DMS114 treated with DMSO at 0.1 percent for 48 hours (cell line): ENCODE measurements around the gene AIPL1.

ENCODE experiments used
- DNase-seq: peaks from one replicate; lab custom pipeline; 2025; ENCODE audit not compliant: unreplicated experiment; lab: John Stamatoyannopoulos, UW

The AIPL1 gene

DNA sequence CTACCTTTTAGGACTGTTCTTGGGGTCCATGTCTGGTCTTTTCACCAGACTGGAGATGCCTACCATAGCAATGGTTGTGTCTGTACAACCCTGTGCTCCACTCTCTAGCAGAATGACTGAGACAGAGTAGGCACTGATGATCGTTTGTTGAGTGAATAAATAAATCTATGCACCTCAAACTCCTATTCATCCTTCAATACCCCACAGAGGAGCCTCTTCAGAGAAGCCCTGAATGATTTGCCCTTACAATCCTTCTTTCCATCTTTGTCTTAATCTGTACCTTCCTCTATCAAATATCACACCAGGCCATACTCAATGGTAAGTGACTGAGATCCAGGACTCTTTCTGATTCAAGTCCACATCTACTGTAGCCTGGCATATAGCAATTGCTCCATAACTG is 32.6 kb upstream of the AIPL1 start:
- no peak for DNase-seq

DNA sequence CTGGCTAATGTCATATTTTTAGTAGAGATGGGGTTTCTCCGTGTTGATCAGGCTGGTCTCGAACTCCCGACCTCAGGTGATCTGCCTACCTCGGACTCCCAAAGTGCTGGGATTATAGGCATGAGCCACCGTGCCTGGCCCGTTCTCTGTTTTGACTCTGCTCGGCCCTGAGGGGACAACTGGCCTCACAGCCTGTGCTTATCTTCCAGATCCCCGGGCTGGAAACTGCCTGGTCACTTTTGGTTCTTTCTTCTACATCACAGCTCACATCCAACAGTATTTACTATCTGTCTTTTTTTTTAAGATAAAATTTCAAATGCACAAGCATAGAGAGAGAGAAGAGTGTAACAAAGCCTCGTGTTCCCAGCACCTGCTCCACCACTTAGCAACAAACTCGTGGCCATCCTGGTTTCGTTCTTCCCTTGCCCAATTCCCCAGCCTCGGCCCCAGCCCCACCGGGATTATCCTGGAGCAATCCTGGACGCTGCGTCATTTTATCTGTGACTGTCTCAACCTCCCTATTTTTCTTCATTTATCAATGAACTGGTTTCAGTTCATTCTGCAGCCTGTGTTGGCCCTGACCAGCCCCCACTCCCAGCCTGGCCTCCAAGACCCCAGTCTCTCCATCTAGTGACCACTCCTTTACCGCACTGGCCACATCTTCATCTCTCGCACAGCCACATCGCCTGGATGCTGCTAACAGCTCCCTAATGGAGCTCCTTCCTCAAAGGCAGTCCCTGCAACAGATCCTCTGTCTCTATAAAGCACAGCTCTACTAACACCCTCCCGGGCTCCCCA is 30.5 kb upstream of the AIPL1 start:
- no peak for DNase-seq

DNA sequence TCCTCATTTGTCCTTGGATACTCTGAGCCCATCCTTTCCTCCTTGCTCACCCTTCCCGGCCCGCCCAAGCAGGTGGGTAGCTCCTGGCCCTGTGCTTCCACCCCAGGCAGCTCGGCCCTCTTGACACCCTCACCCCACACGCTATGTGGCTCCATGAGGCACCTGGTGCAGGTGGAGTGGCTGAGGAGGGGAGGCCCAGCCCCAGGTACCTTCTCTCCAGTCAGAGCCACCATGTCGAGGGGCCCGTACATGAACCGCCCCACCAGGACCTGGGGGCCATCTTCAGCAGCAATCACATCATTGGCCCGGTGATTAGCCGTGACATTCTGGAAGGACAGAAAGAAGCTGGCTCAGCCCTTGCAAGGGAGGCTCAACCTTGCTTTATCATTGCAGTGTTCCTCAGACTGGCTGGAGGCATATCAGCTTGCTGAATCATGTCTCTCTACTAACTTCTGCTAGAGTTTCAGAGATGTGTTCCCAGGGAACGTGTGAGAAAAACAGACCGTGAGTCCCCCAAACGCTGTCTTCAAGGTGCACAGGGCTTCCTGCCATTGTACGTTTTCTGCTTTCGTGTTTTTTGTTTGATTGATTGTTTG is 29.6 kb upstream of the AIPL1 start:
- DNase-seq = no peak

DNA sequence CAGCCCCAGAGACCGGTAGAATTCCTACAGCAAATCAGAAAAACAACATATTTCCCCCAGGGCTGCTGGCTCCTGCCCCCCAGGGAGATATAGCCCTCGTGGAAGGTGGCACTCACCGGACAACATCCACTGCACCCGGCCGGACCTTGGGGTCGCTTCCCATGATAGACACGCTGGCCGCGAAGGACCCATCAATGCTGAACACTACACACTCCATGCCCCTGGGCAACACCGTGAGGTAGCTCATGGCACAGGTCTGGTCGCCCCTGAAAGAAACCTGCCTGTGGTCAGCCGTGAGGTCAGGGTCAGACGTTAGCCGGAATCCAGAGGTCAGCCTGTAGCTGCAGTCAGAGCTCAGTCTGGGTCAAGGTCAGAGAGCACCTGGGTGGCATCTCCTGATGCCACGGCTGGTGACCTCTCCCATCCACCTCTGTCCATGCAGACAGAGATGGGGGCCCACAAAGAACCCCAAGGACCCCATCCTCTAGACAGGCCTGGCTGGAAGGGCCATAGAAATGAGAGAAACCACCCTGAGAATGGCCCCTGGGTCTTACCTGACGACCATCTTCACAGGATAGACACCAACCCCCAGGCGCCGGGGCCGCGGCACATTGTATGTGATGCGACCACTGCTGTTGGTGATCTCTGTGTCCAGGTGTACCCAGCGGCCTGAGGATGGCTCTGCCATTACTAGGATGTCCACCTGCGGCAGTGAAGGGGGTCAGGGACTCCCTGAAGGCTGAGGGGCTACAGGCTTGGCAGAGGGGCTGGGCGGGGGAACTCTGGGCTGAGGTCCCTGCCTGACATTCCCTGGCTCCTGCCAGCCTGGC is 28.9 kb upstream of the AIPL1 start:
- no peak for DNase-seq

DNA sequence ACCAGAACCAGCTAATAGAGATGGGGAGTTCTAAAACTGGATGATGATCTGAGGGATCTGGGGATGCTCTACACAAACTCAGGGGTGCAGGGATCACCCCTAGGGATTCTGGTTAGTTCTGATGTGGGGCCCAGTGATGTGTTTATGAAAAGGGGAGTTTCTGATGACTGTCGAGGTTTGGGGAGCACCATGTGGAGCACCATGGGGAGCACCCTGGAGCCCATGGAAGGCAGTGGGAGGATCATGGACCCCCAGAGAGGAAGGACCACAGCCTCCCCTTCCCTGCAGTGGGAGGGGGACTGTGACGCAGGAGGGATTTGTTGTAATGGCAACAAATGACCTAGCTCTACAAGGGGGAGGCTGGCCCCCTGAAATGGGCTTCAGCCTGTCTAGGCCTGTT is 27.8 kb upstream of the AIPL1 start:
- no peak for DNase-seq

DNA sequence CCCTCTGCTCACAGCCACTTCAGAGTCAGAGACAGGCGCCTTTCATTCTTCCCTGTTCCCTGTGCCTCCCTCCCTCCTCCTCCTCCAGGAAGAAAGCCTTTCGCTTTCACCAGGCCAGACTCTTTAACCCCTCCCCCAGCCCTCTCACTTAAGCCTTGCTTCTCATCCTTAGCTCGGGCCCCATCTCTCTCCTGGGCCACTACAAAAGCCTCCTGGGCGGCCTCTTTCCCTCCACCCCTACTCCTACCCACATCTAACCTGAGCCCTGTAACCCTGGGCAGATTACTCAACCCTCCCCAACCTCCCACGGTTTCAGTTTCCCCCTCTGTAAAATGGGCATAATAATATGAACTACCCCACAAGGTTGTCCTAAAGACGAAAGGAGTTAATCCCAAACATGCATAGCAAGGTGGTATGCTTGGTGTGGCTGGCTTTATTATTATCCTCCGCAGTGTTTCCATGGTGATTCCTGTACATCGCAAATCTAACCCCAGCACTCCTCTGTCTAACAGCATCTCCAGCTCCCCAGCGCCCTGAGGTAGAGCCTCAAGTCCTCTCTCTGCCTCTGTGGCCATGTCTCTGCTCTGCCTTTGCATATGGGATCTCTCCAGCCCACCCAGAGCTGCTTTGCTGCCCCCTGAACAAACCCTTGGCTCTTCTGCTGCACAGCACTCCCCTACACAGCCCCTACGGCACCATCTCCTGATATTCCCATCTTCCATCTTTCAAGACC is 27.0 kb upstream of the AIPL1 start:
- no peak for DNase-seq

DNA sequence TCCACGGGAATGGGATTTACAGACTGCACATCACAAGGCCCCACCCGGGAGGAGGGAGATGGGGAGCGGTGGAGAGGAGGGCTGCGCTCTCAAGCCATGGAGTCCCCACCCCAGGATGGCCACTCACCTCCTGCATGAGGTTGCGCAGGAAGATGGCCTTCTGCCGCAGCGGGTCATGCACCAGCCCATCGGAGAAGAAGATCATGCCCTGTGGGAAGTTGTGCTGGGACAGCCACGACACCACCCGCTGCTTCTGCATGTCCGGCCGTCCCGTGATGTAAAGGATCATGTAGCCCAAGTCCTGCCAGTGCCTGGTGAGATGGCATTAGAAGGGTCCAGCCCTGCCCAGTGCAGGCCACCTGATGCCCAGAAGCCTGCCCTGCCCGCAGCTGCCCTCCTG is 26.3 kb upstream of the AIPL1 start:
- no peak for DNase-seq

DNA sequence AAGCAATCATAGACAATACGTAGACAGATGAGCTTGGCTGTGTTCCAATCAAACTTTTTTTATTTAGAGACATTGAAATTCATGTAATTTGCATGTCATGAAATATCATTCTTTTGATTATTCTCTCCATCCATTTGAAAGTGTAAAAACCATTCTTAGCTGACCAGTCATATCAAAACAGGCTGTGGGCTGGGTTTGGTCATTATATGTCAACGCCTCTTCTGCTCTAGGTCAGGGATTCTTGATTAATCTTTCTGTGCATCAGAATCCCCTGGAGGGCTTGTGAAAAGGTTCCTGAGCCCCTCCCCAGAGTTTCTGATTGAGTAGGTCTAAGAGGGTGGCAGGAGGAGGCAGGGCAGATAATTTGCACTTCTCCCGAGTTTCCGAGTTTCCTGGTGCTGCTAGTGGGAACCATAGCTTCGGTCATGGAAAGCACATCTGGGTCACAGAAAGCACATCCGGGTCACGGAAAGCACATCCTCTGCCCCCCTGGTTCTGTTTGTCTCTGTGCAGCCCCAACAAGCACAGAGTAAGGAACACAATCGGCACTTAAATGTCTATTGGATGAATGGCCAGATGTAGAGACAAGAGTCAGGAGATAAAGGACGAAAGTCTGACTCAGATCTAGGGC is 25.7 kb upstream of the AIPL1 start:
- no peak for DNase-seq

DNA sequence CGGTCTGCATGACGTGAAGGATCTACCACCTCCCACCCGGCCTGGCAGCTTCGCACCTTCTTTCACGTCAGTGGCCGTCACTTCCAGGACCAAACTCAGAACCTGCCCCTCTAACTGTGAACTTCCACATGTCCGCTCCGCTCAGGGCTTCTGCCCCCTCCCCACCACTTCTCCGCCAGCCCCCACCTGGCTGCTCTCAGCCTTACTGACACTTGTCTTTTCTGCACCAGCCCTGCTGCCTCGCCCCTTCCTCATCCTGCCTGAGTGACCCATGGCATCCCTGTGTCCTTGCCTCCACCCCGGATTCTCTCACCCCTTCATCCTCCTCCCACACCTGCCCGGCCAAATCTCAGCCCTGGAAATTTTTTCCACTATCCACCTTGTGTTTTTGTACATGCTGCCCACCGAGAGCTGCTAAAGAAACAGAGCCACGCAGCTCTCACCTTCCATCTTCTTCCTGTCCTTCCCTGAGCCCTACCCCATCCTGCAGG is 23.6 kb upstream of the AIPL1 start:
- DNase-seq = no peak

DNA sequence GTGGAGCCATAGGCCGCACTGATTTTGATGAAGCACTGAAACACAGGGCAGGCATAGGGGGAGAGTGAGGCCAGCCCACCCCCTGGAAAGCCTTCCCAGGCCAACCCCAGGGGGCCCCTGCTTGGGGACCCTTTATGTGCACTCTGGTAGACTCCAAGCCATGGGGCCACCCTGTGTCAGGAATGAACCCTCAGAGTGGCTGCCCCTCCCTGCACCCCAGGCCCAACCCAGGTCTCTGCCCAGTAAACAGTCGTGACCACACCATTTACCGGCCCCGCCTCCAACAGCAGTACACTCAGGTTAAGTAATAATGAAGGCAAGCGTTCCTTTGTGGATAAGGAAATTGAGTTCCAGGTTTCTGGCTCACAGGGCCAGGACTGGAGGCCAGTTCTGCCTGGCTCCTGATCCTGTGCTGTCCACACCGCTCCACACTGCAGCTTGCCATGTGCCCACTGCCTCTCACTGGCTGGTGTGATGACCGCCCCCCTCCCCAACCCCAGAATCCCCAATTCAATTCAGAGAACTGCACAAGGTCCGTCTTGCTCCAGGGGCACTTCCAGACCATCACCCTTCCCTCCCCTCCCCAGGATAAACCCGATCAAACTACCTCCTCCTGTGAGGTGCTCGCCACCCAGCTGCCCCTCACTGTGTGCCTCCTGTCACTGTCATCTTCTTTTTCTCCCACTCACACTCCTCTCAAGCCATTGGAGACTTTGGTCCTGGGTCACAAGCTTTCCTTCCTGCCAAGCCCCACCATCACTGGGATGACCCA is 23.0 kb upstream of the AIPL1 start:
- no peak for DNase-seq

DNA sequence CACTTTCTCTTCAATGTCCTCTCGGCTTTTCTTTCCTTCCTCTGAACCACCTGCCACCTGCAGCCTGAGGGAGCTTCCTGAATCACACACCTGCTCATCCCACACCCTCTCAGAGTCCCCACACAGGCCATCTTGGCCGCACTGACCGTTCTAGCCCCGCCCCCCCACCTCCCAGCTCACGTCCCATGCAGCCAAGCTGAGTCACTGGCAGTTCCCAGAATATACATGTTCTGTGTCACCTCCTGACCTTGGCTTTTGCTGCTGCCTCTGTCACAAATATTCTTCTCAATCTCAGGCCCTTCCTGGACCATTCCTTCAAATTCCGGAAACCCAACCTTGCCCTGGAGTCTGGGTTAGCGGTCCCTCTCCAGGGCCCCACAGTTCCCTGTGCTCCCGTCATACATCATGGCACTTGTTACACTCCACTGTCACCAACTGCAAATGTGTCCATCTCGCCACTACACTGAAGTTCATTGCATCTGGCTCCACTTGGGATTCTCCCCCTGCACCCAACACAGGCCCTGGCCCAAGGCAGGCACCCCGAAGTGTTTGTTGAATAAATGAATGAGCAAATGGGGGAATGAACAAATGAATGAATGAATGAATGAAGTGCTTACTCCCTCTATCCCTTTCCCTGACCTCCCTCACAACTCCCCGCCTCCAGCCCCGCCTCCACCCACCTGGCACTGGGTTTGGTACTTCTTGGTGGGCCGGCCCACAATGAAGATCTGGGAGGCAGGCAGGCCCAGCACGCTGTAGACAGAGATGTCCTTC is 22.2 kb upstream of the AIPL1 start:
- no peak for DNase-seq

DNA sequence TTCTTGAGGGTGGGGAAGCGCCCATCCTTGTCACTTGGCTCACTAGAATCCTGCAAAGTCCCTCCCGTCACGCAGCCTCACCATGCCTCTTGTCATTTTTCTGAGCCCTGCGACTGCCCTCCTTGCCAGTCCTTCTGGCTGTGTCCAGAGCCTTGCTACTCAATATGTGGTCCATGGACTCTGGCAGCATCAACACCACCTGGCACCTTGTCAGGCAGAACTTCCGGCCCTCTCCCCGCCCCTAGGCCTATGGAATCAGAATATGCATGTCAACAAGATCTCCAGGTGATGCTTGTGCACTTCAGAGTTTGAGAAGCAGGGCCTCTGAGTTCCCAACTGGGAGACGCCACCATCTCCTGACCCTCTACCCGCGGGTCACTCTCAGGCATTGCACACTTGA is 21.4 kb upstream of the AIPL1 start:
- DNase-seq = no peak

DNA sequence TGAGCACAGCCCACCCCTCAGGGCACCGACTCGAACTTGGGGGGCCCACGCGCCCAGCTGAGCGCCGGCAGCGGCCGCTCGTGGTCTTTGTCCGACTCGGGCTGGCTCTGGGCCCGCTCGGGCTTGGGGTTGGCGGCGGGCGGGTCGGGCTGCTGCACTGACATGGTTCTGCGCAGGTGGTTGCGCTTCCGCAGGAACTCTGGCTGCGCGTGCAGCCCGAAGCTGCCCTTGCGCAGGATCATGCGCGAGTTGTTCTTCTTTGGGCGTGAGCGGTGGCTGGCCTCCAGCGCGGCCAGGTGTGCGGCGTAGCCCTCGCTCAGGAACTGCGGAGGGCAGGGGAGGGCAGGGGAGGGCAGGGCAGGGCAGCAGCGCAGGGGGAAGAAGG is 20.4 kb upstream of the AIPL1 start:
- no peak for DNase-seq

DNA sequence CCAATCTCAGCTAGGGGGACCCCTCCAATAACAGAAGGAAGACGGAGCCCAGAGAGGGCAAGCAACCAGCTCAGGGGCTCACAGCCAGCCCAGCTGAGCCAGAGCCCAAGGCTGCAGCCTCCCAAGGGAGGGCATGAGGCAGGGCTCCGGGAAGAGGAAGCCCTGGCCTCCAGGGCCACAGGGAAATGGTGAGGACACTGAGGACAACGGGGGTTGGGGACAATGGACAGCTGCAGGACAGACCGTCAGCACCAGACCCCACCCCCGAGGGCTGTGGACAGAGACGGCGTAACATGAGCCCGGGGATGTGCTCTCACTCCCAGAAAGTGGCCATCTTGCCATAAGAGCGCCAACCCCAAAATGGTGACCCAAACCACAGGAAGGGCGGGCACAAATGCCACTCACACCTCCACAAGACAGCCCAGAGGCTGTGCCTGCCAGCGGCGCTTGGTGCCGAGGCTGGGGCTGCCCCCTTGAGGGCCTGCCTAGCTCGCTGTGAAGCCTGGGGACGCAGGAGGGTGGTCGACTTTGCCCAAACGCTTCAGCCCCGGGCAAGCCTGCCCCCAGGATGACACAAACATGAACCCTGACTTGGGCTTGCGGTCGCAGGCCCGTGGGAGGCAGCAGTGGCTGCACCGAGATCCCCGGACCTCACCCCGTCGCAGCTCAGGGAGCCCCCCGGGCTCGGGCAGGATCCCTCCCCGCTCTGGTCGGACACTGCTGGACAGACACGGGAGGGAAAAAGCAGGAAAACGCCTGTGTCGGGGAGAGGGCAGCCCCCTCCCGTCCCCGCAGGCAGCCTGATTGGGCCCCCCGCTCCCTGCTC is 19.8 kb upstream of the AIPL1 start:
- no peak for DNase-seq

DNA sequence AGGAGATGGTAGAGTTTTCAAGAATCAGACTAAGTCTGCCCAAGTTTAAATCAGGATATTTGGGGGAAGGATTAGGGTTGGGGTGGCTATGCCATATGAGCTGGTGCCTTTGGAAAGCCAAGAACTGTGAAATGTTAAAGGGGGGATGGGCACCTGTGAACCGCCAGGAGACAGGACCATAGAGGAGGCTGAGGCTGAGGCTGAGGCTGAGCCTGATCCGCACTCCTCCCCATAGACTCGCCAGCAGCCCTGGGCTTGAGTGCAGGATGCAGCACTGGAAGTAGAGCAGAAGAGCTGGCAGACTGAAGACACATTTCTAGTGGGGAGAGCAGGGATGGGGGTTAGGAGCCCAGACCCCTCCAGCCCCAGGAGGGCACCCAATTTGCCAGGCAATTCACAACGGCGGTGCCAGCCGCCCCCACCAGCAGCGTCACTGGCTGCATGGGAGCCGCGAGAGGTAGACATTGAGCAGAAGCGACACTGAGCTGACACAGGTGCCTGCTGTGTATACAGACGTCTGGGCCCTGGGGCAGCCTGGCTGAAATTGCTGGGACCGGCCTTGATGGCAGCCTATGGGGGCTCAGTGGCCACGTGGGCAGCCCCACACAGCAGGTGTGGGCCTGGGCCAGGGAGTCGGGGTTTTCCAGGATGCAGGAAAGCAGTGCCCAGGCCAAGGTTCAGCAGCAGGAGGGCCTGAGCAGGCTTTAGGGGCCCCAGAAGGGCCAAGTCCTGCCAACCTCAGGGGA is 18.5 kb upstream of the AIPL1 start:
- no peak for DNase-seq

DNA sequence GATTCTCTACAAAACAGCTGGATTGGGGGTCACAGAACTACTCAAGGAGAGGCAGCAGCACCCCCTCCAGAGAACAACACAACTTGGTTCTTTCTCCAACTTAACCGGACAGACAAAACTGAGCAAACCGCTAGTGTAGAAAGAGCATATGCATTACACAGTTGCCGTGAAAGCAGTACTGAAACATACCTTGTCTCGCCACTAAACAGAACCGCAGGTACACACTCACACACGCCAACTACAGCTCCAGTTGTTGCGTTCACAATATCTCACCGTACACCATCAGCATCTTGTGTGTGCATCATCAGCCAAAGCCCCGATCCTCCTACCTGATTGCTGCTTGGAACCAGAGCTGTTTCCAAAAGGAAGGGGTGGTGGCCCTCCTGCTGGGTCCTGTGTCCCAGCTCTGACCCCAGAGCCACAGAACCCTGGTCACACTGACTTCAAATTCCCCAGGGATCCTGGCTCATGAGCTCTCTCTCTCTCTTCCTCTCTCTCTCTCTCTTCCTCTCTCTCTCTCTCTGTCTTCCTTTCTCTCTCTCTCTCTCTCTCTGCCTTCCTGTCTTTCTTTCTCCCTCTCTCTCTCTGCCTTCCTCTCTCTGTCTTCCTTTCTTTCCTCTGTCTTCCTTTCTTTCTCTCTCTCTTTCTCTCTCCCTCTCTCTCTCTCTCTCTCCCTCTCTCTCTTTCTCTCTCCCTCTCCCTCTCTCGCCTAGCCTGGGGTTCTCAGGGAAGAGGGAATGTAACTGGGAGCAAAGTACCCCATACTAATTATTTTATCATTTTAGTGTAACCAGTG is 17.7 kb upstream of the AIPL1 start:
- no peak for DNase-seq
